HG03159 (cell line): Measurements from ENCODE around the gene PPARD.
A peak's percentile ranks its signal among the peaks of the same experiment; 100 is the strongest.
"Not testable (repeated sequence)": the region's sequence is repeated elsewhere in the genome, so short reads cannot be mapped to it uniquely, and the experiment has no call there.

Experiments
- ATAC-seq: cut with Tn5 transposase; IDR thresholded peaks from one replicate; pipeline ENCODE4 v1.9.1; 2021; ENCODE audit warnings: mild to moderate bottlenecking, moderate library complexity; ENCODE audit not compliant: unreplicated experiment

Gene PPARD

GRCh38 chr6:35342258-35343091 is at the start of gene PPARD:
PPARD (plus strand) TSS chr6:35342558; CDS start chr6:35411088, 68,530 bp downstream.
- ATAC-seq = peak; percentile 94

- ATAC-seq = no peak
Observed at GRCh38 chr6:35293681-35294080, 48.7 kb upstream of the PPARD start.

- no peak for ATAC-seq
Observed at GRCh38 chr6:35294308-35294945, 47.9 kb upstream of the PPARD start.

- no peak for ATAC-seq
Observed at GRCh38 chr6:35295036-35295435, 47.3 kb upstream of the PPARD start.

GRCh38 chr6:35295521-35296315 is 46.6 kb upstream of the PPARD start:
- no peak for ATAC-seq

GRCh38 chr6:35296931-35297600 is 45.3 kb upstream of the PPARD start:
- ATAC-seq = no peak

- peak; percentile 74 for ATAC-seq
Observed at GRCh38 chr6:35297601-35298481, 44.5 kb upstream of the PPARD start, which contains the start of gene DEF6. DEF6 (plus strand) TSS chr6:35297818; CDS start chr6:35297857, 39 bp downstream.

- no peak for ATAC-seq
Observed at GRCh38 chr6:35298625-35299140, 43.7 kb upstream of the PPARD start.

GRCh38 chr6:35299674-35300073 is 42.7 kb upstream of the PPARD start:
- ATAC-seq = no peak

GRCh38 chr6:35300848-35301247 is 41.5 kb upstream of the PPARD start:
- no peak for ATAC-seq

GRCh38 chr6:35302604-35303241 is 39.6 kb upstream of the PPARD start:
- peak; percentile 76 for ATAC-seq

- no peak for ATAC-seq
Observed at GRCh38 chr6:35304299-35304698, 38.1 kb upstream of the PPARD start.

GRCh38 chr6:35305117-35305516 is 37.2 kb upstream of the PPARD start:
- no peak for ATAC-seq

GRCh38 chr6:35307138-35307537 is 35.2 kb upstream of the PPARD start:
- not testable (repeated sequence) for ATAC-seq

GRCh38 chr6:35308543-35308942 is 33.8 kb upstream of the PPARD start:
- not testable (repeated sequence) for ATAC-seq

GRCh38 chr6:35309611-35310264 is 32.6 kb upstream of the PPARD start:
- no peak for ATAC-seq

- no peak for ATAC-seq
Observed at GRCh38 chr6:35310265-35310831, 32.0 kb upstream of the PPARD start.

GRCh38 chr6:35311390-35312075 is 30.8 kb upstream of the PPARD start:
- ATAC-seq = no peak
